Endothelial cell of umbilical vein (primary cell): ENCODE data around the gene ERBB4.
"Not testable (repeated sequence)": the region's sequence is repeated elsewhere in the genome, so short reads cannot be mapped to it uniquely, and the experiment has no call there.

ENCODE experiments used
- FOS ChIP-seq: IDR thresholded peaks from 2 replicates; pipeline ENCODE4 v1.6.1; 2011; ENCODE audit warnings: mild to moderate bottlenecking, low read length, moderate library complexity, borderline replicate concordance; ENCODE audit not compliant: insufficient read depth
- TF ChIP-seq, protein P1 (sequence below), 2 donors: IDR thresholded peaks; 1 replicate in 1 of 2; 2 replicates in 1 of 2; pipeline ENCODE4 v1.5.1; 2011; ENCODE audit warnings: low read length in 2 of 2, mild to moderate bottlenecking in 2 of 2, moderate library complexity in 2 of 2, control low read depth in 1 of 2, inconsistent platforms in 1 of 2, low read depth in 1 of 2; ENCODE audit not compliant: insufficient read depth in 1 of 2; ENCODE audit errors: extremely low read depth in 1 of 2

DNA sequence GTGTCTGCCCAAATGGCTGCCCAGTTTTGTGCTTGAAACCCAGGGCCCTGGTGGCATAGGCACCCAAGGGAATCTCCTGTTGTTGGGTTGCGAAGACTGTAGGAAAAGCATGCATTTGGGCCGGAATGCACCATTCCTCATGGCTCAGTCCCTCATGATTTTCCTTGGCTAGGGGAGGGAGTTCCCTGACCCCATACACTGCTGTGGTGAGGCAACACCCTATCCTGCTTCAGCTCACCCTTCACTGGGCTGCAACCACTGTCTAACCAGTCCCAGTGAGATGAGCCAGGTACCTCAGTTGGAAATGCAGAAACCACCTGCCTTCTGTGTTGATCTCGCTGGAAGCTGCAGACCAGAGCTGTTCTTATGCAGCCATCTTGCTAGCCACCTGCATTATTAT, 300.4 kb downstream of the ERBB4 start:
- TF ChIP-seq, protein P1, sequence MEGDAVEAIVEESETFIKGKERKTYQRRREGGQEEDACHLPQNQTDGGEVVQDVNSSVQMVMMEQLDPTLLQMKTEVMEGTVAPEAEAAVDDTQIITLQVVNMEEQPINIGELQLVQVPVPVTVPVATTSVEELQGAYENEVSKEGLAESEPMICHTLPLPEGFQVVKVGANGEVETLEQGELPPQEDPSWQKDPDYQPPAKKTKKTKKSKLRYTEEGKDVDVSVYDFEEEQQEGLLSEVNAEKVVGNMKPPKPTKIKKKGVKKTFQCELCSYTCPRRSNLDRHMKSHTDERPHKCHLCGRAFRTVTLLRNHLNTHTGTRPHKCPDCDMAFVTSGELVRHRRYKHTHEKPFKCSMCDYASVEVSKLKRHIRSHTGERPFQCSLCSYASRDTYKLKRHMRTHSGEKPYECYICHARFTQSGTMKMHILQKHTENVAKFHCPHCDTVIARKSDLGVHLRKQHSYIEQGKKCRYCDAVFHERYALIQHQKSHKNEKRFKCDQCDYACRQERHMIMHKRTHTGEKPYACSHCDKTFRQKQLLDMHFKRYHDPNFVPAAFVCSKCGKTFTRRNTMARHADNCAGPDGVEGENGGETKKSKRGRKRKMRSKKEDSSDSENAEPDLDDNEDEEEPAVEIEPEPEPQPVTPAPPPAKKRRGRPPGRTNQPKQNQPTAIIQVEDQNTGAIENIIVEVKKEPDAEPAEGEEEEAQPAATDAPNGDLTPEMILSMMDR (IDR thresholded peaks at IDR 0.05; ENCODE audit: extremely low read depth in 1 of 2, insufficient read depth in 1 of 2, low read depth in 1 of 2, low read length in 2 of 2) = not testable (repeated sequence)
- TF ChIP-seq FOS = not testable (repeated sequence)
